Fibroblast of mammary gland (primary cell): ENCODE measurements around the gene TMC2.

ENCODE experiments used
- DNase-seq: peaks from one replicate; pipeline ENCODE4 v3.0.0-alpha.2; 2010; ENCODE audit warnings: low read depth
- H3K4me3 ChIP-seq: 2 replicates; pipeline ENCODE4 v1.5.1; 2011; ENCODE audit warnings: low read depth, mild to moderate bottlenecking, low read length, moderate library complexity; ENCODE audit not compliant: control insufficient read depth
- CTCF ChIP-seq: conservative IDR thresholded peaks from 2 replicates; pipeline ENCODE4 v1.5.1; 2011; ENCODE audit warnings: low read depth, low read length, inconsistent platforms; ENCODE audit not compliant: control insufficient read depth, insufficient read depth

TMC2 gene

GRCh38 chr20:2640899-2641298 is 104.5 kb downstream of the TMC2 start:
- no peak for TF ChIP-seq CTCF
- H3K4me3 ChIP-seq: no peak overlapping the region
- DNase-seq: no peak

- TF ChIP-seq CTCF: no peak
- no peak for DNase-seq
- no peak overlapping the region for H3K4me3 ChIP-seq
Measured at GRCh38 chr20:2643708-2644107, 107.3 kb downstream of the TMC2 start.

GRCh38 chr20:2651772-2652723 is 115.7 kb downstream of the TMC2 start, which contains the start of gene NOP56:
Gene NOP56 (plus strand): TSS chr20:2652632. CDS start chr20:2652661, 29 bp downstream.
- TF ChIP-seq CTCF: no peak
- peak; percentile 86 for DNase-seq
- peak within 1 kb of the TSS; percentile 100 for H3K4me3 ChIP-seq

GRCh38 chr20:2652724-2653555 is 116.6 kb downstream of the TMC2 start:
- no peak for TF ChIP-seq CTCF
- no peak for DNase-seq
- H3K4me3 ChIP-seq: peak overlapping the region; percentile 100

- peak; percentile 12 for DNase-seq
- peak overlapping the region; percentile 100 for H3K4me3 ChIP-seq
- TF ChIP-seq CTCF: no peak
Measured at GRCh38 chr20:2653556-2654383, 117.4 kb downstream of the TMC2 start.

GRCh38 chr20:2654384-2654822 is 118.0 kb downstream of the TMC2 start:
- H3K4me3 ChIP-seq: peak overlapping the region; percentile 100
- DNase-seq: no peak
- TF ChIP-seq CTCF: no peak
